ENCODE measurements around the gene GJB2. TPM values are rescaled to one million over a fixed set of nuclear protein-coding genes. Genes with fewer than 3 reads are reported as not detected.

Gene GJB2
- total and polyA plus RNA-seq, 2 experiments from 2014 or later, result not detected

- no peak for TF ChIP-seq CTCF (conservative IDR thresholded peaks at IDR 0.05; ENCODE audit: low read depth in 2 of 2)
- no peak for TF ChIP-seq POLR2AphosphoS5 (IDR thresholded peaks at IDR 0.05; ENCODE audit: low read depth)
- TF ChIP-seq, protein P1, sequence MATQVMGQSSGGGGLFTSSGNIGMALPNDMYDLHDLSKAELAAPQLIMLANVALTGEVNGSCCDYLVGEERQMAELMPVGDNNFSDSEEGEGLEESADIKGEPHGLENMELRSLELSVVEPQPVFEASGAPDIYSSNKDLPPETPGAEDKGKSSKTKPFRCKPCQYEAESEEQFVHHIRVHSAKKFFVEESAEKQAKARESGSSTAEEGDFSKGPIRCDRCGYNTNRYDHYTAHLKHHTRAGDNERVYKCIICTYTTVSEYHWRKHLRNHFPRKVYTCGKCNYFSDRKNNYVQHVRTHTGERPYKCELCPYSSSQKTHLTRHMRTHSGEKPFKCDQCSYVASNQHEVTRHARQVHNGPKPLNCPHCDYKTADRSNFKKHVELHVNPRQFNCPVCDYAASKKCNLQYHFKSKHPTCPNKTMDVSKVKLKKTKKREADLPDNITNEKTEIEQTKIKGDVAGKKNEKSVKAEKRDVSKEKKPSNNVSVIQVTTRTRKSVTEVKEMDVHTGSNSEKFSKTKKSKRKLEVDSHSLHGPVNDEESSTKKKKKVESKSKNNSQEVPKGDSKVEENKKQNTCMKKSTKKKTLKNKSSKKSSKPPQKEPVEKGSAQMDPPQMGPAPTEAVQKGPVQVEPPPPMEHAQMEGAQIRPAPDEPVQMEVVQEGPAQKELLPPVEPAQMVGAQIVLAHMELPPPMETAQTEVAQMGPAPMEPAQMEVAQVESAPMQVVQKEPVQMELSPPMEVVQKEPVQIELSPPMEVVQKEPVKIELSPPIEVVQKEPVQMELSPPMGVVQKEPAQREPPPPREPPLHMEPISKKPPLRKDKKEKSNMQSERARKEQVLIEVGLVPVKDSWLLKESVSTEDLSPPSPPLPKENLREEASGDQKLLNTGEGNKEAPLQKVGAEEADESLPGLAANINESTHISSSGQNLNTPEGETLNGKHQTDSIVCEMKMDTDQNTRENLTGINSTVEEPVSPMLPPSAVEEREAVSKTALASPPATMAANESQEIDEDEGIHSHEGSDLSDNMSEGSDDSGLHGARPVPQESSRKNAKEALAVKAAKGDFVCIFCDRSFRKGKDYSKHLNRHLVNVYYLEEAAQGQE (IDR thresholded peaks at IDR 0.05; ENCODE audit: unreplicated experiment), result no peak
- TF ChIP-seq EZH2phosphoT487 (IDR thresholded peaks at IDR 0.05; ENCODE audit: unreplicated experiment), result no peak
- TF ChIP-seq EZH2 (IDR thresholded peaks at IDR 0.05; ENCODE audit: low read depth, unreplicated experiment), result no peak
Observed at GRCh38 chr13:20227730-20228129, 35.0 kb upstream of the GJB2 start (continued).

DNA sequence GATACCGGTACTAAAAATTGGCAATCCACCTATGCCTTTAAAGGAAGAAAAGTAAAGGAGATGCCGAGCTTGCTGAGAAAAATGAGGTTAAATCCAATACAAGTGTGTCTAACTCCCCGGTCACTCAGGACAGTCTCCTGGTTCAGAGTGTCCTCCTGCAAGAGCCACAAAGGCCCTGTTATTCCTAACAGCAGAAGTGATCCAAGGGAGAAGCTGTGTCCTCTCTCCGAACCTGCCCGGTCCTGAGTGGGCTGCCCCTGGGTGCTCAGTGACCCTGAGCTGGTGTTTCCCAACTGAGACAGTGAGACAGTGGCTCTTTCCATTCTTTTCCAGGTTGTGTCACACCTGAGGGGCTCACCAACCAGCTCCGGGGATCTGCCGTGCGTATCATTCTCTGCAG is 34.5 kb upstream of the GJB2 start:
- H3K27me3 Mint-ChIP-seq (ENCODE audit: insufficient read depth, low read depth, poor library complexity), result peaks cover 29% of the 10 kb centered on the region
- Histone ChIP-seq H3K4me2 (no peak overlapping the region), H2AFZ (no peak overlapping the region), H3F3A (replicated peaks; ENCODE audit: low read depth) (no peaks in the 10 kb centered on the region), H4K20me1 (replicated peaks; ENCODE audit: insufficient read depth) (0 out of 2 replicates have a peak, but pooled peaks cover 5% of the 10 kb centered on the region), H3K27me3 (ENCODE audit: insufficient read depth) (peaks cover 46% of the 10 kb centered on the region), H3K4me1 (ENCODE audit: insufficient read depth) (peaks cover 9% of the 10 kb centered on the region; the same call in 1 of the 2 replicates), H3K79me2 (replicated peaks; ENCODE audit: insufficient read depth) (no peaks in the 10 kb centered on the region), H3K9me2 (ENCODE audit: insufficient read depth) (no peaks in the 10 kb centered on the region), H3K4me3 (no peak overlapping the region), H3K36me3 (ENCODE audit: insufficient read depth) (no peaks in the 10 kb centered on the region), H3K27ac (ENCODE audit: low read depth) (no peak overlapping the region)
- H3K4me3 Mint-ChIP-seq, result no peak overlapping the region
- peaks cover 11% of the 10 kb centered on the region for H3K4me1 Mint-ChIP-seq
- no peaks in the 10 kb centered on the region for H3K9me3 Mint-ChIP-seq
- H3K36me3 Mint-ChIP-seq (ENCODE audit: low read depth), result no peaks in the 10 kb centered on the region
- H3K27ac Mint-ChIP-seq, result no peak overlapping the region
- no peak for ATAC-seq
- no peak for DNase-seq (ENCODE audit: low spot score)
- TF ChIP-seq CREB1 (CRISPR knock-in tag; IDR thresholded peaks at IDR 0.05; ENCODE audit: low read depth) (no peak), NANOG (IDR thresholded peaks at IDR 0.05; ENCODE audit: borderline replicate concordance) (no peak), ZNF331 (CRISPR knock-in tag; IDR thresholded peaks at IDR 0.05; ENCODE audit: low read depth) (no peak), EZH2phosphoT487 (IDR thresholded peaks at IDR 0.05; ENCODE audit: unreplicated experiment) (no peak), EZH2 (IDR thresholded peaks at IDR 0.05; ENCODE audit: low read depth, unreplicated experiment) (no peak), POLR2AphosphoS5 (IDR thresholded peaks at IDR 0.05; ENCODE audit: low read depth) (no peak)
- TF ChIP-seq, protein P1 (IDR thresholded peaks at IDR 0.05; ENCODE audit: unreplicated experiment), result no peak
- TF ChIP-seq, protein P2, sequence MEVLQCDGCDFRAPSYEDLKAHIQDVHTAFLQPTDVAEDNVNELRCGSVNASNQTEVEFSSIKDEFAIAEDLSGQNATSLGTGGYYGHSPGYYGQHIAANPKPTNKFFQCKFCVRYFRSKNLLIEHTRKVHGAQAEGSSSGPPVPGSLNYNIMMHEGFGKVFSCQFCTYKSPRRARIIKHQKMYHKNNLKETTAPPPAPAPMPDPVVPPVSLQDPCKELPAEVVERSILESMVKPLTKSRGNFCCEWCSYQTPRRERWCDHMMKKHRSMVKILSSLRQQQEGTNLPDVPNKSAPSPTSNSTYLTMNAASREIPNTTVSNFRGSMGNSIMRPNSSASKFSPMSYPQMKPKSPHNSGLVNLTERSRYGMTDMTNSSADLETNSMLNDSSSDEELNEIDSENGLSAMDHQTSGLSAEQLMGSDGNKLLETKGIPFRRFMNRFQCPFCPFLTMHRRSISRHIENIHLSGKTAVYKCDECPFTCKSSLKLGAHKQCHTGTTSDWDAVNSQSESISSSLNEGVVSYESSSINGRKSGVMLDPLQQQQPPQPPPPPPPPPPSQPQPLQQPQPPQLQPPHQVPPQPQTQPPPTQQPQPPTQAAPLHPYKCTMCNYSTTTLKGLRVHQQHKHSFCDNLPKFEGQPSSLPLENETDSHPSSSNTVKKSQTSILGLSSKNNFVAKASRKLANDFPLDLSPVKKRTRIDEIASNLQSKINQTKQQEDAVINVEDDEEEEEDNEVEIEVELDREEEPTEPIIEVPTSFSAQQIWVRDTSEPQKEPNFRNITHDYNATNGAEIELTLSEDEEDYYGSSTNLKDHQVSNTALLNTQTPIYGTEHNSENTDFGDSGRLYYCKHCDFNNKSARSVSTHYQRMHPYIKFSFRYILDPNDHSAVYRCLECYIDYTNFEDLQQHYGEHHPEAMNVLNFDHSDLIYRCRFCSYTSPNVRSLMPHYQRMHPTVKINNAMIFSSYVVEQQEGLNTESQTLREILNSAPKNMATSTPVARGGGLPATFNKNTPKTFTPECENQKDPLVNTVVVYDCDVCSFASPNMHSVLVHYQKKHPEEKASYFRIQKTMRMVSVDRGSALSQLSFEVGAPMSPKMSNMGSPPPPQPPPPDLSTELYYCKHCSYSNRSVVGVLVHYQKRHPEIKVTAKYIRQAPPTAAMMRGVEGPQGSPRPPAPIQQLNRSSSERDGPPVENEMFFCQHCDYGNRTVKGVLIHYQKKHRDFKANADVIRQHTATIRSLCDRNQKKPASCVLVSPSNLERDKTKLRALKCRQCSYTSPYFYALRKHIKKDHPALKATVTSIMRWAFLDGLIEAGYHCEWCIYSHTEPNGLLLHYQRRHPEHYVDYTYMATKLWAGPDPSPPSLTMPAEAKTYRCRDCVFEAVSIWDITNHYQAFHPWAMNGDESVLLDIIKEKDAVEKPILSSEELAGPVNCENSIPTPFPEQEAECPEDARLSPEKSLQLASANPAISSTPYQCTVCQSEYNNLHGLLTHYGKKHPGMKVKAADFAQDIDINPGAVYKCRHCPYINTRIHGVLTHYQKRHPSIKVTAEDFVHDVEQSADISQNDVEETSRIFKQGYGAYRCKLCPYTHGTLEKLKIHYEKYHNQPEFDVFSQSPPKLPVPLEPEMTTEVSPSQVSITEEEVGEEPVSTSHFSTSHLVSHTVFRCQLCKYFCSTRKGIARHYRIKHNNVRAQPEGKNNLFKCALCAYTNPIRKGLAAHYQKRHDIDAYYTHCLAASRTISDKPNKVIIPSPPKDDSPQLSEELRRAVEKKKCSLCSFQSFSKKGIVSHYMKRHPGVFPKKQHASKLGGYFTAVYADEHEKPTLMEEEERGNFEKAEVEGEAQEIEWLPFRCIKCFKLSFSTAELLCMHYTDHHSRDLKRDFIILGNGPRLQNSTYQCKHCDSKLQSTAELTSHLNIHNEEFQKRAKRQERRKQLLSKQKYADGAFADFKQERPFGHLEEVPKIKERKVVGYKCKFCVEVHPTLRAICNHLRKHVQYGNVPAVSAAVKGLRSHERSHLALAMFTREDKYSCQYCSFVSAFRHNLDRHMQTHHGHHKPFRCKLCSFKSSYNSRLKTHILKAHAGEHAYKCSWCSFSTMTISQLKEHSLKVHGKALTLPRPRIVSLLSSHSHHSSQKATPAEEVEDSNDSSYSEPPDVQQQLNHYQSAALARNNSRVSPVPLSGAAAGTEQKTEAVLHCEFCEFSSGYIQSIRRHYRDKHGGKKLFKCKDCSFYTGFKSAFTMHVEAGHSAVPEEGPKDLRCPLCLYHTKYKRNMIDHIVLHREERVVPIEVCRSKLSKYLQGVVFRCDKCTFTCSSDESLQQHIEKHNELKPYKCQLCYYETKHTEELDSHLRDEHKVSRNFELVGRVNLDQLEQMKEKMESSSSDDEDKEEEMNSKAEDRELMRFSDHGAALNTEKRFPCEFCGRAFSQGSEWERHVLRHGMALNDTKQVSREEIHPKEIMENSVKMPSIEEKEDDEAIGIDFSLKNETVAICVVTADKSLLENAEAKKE (CRISPR knock-in tag; IDR thresholded peaks at IDR 0.05), result no peak
